HuH-7 (cell line): ENCODE results near the gene TTC9.

ENCODE experiments used
- DNase-seq: peaks from one replicate; pipeline ENCODE4 v3.0.0; 2011; ENCODE audit warnings: low spot score

The TTC9 gene

DNA sequence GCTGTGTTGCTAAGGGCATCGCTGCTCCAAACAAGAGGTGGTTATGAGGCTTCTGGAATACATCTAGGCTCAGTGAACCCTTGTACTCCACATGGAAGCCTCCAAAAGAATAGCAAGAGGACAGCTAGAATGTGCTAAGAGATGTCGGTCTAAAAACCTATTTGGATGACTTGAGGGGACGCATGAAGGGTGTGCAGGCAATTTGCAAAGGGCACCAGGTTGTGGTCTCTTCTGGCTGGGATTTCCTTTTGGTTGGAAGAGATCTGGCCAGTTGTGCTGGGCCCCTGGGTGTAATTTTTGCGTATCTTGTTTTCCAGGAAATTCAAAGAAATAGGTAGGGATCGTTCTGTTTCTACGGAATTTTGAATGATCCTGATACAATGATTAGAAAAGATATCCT lies 4.2 kb downstream of the TTC9 start:
- no peak for DNase-seq

DNA sequence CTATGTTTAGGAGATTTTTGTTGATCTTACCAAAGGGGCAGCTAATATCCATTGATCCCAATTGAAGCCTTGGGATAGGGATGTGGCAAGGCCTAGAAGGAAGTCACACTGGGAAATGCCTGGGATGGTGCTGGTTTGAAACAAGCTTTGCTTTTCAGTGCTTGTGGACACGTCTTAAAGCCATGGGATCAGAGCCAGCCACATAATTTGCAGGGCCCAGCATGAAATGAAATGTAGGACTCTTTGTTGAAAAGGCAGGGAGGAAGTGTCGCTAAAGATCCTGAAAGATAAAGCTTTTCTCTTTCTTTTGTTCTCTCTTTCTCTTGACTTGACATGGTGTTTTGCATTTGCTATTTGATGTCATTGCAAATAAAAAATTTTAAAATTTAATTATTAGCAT lies 5.0 kb downstream of the TTC9 start:
- DNase-seq: no peak

DNA sequence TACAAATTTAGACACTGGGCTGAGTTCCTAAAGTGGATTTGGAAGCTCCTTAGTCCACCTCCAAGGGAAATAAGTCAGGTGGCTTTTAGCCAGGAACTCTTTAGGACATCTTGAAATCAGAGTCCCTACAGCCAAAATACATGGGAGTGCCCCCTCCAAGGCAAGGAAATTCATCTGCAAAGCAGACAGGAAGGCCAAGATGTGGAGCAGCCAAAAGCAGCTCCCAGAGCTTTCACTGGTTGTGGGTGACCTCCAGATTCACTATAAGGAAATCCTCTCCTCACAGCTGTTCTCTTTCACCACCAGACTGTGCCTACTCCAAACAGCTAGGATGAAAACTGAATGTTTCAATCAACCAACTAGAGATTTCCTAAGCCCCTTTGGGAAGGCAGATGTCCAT lies 6.6 kb downstream of the TTC9 start:
- DNase-seq: no peak

DNA sequence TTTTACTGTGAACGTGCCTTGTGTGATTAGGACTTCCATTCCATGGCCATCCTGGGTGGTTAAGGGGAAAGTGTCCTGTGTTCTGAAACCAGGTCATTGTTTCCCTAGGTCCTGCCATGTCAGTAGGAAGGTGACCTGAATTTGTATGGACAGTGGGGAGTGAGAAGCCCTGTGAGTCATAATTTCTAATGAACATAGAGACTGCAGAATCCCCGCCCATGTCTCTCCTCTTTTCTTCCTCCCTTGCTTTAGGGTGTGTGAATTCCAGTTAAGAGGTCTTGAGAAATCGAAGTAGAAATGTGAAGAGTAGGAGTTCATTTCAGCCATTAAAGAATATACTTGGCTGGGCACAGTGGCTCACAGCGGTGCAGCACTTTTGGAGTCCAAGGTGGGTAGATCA lies 8.1 kb downstream of the TTC9 start:
- no peak for DNase-seq

DNA sequence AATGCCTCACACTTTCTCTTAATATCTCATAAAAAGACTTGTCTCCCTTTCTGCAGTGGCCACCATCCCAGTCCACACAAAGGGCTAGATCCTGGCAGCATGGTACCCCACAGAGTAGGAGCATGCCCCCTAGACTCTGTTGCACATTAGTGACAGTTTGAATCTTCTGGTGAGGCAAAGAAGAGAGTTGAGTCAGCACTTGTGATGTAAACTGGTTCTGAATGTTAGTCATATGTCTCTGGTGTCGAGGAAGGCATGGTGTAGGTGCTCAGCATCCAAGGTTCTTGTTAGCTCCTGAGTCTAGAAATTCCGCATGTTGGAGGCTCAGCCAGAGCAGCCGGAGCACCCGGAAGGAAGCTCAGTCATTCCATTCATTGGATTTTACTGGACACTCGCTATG lies 9.8 kb downstream of the TTC9 start:
- DNase-seq: no peak

DNA sequence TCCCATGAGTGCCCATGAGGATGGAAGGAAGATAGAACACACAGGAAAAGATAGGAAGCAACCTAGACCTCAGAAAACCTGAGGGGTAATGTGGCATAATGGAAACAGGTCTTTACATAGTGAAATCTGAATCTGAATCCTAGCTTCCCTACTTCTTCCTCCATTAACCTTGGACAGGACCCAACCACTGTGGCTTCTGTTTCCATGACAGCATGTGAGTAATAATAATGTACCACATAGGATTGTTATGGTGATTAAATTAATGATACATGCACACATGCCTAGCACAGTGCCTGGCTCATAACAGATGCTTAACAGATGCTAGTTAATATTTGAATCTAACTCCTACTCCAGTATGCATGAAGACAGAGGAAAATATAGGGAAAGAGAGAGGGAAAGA lies 11.2 kb downstream of the TTC9 start:
- DNase-seq: no peak

DNA sequence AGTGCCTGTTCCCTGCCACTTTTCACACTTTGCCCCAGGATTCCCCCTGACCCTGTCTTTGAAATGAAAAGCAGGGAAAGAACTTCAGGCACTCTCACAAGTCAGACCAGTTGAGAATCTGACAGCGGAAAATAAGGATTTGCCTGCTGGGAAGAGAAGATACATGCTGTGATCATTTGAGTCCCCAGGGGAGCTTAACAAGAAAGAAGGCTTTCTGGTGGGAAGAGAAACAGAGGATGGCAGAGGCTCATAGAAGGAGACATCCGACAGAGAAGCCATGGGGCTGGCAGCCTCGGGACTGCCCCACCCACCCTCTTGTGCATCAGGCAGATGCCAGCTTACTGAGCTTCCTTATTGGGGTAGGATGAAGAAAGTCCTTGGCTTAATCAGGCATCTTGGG lies 11.9 kb downstream of the TTC9 start:
- no peak for DNase-seq

DNA sequence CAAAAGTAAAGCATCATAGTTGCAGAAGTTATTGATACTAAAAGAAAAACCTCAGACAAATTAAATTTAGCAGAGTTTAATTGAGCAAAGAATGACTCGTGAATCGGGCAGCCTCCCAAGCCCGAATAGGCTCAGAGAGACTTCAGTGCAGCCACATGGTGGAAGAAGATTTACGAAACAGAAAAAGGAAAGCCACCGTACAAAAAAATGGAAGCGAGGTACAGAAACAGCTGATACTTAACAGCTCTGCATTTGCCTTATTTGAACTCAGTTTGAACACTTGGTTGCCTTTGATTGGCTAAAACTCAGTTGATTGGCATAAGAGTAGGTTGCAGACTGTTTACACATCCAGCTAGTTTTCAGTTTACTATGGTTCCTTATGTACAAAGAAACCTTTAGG lies 12.9 kb downstream of the TTC9 start:
- DNase-seq: no peak

DNA sequence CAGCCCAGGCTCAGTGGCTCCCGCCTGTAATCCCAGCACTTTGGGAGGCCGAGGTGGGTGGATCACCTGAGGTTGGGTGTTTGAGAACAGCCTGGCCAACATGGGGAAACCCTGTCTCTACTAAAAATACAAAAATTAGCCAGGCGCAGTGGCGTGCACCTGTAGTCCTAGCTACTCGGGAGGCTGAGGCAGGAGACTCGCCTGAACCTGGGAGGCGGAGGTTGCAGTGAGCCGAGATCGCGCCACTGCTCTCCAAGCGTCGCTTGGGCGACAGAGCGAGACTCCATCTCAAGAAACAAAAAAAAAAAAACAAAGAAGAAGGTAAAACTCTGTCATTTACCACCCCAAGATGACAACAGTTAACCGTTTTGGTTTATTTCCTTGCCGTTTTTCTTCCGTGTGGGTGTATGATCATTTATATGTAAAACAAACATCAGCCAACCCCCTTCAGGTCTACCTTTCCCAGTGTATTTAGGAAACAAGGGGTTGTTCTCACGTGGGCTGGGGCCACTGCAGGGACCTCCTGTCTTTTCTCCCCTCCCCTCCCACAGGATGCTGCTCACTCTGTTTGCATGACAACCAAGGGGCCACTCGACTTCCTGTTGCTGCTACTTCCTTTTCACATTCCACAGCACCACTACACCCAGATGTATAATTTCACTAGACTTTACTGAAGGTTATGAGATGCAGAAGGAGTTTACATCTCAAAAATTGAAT lies 13.6 kb downstream of the TTC9 start:
- no peak for DNase-seq

DNA sequence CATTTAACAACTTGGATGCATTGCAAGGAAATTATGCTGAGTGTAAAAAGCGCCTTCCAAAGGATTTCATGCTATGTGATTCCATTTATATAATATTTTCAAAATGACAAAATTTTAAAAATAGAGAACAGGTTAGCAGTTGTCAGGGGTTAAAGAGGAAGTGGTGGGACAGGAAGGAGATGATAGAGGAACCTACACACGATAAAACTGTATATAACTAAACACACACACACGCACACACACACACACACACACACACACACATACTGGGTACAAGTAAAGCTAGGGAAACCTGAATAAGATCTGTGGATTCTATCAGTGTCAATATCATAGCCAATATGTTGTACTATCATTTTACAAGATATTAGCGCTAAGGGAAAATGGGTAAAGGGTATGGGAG lies 17.2 kb downstream of the TTC9 start:
- no peak for DNase-seq

DNA sequence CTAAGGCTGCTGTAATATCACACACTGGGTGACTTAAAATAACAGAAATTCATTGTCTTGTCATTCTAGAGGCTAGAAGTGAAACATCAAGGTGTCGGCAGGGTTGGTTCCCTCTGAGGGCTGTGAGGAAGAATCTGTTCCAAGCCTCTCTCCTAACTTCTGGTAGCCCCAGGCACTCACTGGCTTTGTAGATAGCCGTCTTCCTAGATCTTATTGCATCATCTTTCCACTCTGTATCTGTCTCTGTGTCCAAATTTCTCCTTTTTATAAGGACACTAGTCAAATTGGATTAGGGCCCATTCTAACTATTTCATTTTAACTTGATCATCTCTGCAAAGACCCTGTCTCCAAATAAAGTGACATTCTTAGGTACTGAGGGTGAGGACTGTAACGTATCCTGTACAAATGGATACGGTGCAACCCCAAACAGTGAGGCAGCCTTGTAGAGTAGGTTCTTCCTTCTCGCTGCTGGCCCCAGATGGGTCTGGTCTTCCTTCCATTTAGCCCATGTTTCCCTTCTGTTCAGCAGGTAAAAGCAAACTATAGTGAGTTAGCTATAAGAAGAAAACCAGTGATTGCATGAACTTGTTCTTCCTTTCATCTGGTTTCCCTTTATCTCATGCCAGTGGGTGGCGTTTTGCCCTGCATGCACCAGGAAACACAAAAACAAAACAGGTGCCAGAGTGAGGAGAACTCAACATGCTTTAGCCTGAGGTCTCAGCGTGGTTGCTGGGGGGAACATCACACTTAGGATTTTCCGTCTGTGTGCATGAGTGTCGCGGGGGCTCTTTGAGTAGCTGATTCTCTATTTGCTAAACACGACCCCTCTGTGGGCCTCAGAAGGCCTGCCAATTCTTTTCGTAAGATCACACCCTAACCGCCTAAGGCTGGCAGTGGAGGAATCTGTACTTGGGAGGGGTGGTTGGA lies 19.5 kb downstream of the TTC9 start:
- no peak for DNase-seq

DNA sequence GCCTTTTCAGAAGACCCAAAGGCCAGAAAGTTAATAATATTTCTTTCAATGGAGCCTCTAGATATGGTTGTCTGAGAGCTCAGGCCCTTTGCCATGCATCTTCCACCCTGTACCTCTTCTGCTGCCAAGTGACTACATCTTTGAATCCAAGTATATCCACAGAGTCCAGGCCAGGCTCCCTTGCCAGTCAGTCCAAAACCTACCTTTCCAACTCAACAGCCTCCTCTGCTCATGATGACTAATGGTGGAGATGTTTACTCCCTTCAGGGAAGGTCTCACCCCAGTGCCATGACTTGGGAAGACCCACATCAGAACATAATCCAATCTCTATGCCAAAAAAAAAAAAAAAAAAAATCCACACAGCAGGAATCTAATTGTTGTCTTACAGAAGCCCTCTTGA lies 20.4 kb downstream of the TTC9 start:
- no peak for DNase-seq

DNA sequence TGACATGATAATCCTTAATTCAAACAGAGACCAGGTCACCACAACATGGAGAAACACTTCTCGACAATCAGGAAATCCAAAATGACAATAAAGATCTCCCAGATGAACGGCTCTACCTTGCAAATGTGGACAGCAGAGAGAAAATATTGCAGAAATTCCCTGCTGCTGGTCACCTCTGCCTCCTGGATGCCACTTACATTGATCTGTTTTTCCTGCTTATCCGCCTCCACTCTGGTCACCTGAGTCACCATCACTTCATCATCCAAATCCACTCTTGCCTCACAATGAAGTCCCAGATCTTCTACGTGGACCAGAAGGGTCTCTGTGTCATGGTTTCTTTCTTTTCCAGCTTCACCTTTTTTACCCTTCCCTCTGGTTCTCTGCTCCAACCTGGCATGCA lies 21.1 kb downstream of the TTC9 start:
- DNase-seq: no peak

DNA sequence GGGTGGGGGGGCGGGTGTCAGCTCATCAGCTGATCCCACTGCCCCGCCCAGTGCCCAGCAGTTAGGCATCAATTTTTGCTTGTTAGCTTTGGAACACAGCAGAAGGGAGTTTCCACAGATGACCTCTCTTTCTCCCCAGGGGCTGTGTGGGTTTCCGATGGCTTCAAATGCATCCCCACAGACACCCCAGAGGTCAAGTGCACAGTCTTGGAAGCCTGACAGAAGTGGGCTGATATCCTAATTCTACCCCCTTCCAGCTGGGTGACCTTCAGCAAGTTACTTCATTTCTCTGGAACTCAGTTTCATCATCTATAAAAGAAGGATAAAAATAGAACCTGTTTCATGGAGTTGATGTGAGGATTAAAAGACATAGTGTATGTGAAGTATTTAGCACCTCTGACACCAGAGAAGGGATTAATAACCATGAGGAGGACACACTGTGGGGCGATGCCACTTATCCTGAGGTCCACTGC lies 22.0 kb downstream of the TTC9 start:
- no peak for DNase-seq

DNA sequence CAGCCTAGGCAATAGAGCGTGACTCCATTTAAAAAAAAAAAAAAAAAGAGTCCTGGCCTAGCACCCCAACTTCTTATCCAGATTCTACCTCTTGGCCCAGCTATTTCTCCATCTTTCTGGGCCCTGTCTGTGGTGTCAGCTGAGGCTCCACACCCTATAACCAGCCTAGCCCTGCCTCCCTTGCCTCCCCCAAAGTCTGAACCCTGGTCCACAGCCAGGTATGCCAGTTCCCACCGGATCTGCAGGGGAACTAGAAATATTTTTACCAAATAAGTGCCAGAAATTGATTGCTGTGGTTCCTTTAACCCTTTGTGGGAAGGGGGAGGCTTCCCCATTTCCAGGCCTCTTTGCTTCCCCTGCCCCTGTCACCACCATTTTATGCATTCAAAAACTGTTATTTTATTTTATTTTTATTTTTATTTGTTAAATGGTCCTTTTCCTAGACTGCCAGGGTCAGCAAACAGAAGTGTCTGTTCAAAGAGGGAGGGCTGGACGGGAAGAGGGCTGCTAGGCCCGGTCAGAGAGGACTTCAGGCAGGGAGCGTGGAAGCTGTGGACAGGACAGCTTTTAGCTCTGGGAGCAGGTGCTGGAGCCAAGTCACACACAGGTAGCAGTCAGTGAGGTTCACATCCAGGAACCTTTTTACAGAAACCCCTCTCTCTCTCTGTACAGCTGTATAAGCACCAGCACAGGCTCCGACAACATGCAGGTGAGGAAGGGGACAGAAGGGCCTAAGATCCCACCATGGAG lies 23.2 kb downstream of the TTC9 start:
- no peak for DNase-seq

DNA sequence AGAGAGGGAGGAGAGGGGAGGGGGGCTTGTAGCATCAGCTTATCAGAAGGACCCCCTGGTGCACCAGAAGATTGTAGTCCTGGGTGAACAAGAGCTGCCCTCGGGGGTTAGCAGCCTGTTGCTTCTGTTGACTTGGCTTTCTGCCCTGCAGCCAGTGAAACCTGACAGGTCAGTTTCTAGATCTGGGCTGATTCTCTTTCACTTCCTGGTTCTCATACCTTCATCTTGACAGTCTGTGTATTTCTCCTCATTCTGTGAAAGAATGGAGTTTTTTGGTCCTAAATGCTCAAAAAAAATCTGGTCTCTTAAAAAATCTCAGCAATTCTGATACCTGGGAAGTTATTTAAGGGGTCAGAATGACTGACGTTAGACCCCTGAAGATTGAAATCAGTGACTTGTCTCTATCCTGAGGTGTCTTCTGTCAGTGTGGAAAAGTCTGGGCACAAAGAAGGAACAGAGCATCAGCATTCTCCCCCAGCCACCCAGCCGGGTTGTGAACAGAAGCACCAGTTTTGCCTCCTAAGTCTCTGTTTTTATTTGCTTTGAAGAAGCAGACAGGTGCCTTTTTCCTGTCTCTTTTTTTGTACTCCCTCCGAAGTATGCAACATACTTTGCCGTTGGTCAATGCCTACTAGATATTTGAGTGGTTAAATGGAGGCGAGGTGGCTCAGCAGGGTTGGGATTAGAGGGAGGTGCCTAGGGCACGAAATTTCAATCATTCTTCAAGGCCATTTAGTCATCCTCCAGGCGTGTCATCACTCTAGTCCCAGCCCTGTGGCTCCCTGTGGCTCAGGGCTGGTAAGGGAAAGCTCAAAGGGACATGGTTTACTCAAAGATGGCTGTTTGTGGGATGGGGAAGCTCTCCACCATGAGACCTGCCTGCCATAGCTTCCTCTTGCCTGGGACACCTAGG lies 24.0 kb downstream of the TTC9 start:
- no peak for DNase-seq

DNA sequence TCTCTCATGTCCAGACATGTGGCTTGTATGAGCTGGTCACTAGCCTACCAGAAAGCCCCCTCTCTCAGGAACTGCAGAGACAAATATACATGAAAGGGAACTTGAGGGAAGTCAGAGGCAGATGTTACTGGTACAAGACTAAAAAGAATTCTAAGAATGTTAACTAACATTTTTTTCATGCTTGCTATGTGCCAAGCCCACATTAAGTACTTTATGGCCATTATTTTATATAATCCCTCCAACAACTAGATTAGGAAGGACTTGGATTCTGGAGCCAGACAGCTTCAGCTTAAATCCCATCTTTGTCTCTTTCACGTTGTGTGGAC lies 24.6 kb downstream of the TTC9 start:
- no peak for DNase-seq

DNA sequence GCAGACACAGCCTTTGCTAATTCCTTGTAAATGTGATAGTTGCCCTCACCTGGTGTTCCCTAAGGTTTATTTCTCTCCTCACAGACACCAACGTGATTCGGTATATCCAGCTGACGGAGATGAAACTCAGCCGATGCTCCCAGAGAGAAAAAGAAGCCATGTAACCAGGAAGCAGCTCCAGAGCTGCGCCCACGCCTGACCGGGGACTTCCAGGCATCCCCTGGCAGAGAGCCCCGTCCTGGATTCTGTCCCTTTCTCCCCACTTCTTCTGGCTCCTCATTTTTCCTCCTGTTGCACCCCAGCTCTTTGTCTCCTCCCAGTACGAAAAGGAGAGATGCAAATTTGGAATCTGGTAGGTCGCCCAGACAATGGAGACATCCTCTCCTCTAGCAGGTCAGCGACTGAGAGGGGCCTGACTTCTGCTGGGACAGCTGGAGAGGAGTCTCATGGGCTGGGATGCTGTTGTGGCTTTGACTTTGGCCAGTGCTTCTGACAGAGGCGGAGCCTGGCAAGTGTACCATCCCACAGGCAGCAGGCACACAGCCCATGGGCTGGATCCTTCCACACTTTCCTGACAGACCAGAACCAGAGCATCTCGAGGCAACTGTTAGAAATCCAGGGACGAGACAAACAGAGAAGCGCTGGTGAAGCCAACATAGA lies 29.4 kb downstream of the TTC9 start:
- no peak for DNase-seq

DNA sequence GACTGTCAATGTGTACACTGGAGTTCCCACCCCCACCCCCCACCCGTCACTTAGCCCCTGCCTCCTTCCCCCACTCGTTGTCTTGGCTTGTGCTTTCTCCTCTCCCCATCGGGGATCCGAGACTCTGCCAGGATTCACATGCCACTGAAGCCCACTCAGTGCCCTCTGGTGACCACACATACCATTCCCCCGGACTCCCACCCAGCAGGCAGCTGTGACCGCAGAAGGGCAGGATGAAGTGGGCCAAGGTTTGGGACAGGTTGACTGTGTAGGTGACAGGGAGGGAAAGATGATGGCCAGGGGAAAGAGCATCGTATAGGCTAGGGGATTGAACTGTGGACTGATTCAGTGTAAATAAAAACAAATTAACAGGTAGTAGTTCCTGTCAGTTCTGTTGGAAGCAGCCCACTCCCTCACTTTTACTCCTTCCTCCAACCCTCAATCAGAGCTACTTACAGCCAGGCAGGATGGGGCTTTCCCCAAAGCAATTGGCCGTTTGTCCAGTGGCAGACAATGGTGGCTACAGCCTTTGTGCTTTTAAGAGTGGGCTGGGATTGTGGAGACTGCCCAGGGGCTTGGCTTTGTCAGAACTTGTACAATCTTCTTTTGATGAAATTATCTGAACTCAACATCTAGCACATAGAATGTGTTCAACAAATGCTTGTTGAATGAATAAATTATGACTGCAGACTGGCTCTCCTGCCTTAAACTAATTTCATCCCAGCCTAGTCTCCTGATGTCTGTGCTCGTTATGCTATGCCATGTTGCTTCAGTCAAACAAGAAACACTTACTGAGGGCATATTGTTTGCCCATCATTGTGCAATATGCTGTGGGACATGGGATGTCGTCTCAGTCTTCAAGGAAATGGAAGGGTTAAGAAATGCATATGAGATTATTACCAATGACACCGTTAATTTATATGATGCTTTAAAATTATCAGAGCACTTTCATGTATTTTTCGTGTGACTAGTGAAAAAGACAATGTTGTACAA lies 30.2 kb downstream of the TTC9 start:
- DNase-seq: no peak

DNA sequence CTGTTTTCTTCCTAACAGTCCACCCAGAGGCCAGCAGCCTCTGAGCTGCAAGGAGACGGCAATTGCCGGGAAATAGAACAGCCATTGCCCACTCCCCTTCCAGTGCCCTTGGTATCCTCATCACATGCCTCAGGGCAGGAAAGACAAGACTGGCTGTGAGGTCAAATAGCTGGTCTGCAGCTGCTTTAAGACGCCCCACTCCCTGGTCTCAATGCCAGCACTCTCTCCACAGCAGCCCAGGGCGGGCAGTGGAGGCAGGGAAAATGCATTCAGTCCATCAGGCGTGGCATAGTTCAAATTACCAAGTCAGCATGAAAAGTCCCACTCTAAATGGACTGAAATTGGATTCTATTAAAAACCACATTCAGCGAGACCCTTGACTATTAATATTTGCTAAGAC lies 35.6 kb downstream of the TTC9 start:
- no peak for DNase-seq
